Measurements from ENCODE around the gene CDC42BPA.

The CDC42BPA gene

DNA sequence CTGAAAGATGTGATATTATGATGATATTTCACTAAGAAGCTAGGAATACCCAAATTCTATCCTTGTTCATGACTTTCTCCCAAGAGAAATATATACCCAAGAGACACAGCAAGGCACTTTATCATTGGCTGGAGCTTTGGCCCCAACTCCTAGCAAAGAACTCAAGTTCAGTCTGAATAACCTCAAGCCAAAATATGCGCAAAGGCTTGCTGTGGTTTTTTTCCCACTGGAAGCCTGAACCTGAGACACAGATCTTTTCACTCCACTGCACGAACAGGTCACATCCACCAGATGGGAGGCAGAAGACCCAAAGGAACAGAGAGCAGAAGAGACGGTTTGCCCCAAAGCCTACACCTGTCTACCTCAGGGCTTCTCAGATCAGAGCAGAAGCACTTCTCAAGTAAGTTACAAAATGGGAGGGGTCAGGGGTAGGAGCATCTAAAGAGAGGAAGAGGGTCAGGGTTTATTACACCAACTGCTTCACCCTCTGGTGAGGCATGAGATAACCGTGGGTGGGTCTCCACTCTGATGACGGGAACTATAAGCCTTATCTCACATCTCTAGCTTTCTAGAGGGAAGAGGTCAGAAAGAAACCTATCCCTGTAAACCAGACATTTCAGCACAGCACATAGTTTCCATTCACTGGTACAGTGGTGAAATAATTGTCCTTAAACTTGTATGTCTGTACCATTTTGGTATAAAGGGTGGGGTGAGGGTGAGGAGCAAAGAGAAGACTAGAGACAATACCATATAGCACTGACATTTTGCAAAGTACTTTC lies 17.1 kb upstream of the CDC42BPA start:
- no peak for DNase-seq (ENCODE audit: low read depth)

DNA sequence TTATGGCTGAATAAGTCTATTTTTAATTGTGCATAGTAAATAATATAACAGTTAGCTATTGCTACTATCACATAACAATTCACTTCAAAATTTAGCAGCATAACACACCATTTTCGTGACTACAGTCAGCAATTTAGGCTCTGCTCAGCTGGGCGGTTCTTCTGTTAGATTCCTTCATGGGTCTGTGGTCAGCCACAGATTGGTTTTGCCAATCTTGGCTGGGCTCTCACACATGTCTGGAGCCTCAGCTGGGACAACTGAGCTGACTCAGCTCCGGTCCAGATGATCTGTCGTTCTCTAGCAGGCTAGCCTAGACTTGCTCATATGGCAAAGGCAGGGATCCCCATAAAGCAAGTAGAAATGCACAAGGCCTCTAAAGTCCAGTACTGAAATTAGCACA lies 15.1 kb upstream of the CDC42BPA start:
- no peak for DNase-seq (ENCODE audit: low read depth)

DNA sequence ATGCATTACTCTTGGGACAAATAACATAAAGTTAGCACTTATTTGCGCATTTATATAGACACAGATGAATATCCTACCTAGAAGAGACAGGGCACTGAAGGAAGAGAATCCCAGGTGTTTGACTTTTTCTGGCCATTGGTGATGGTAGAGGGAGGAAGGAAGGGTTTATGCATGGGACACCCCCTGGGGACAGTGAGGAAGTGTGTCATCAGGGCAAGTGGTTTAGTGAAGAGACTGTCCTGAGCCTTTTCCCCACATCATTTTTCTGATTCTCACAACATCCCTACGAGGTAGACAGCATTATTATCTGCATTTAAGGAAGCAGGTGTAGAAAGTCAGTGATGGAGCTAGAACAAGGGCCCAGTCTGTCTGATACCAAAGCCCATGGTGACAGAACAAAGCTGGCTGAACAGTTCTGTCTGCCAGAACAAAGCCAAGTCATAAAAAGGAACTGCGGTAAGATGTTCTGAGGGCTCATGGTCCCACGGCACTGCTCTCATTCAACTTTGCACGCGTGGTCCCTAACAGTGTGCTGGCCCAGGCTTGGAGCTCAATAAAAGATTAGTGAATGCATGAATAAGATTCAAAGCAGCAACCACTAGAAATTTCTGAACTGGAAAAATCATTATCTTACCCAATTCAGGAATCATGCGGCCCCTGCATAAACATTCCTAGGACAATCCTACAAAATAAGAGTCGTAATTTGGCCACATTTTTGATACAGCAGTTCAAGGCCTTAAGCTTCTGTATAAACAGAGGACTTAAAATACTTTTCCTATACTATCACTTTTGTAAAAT lies 12.2 kb upstream of the CDC42BPA start:
- DNase-seq (ENCODE audit: low read depth), result no peak

DNA sequence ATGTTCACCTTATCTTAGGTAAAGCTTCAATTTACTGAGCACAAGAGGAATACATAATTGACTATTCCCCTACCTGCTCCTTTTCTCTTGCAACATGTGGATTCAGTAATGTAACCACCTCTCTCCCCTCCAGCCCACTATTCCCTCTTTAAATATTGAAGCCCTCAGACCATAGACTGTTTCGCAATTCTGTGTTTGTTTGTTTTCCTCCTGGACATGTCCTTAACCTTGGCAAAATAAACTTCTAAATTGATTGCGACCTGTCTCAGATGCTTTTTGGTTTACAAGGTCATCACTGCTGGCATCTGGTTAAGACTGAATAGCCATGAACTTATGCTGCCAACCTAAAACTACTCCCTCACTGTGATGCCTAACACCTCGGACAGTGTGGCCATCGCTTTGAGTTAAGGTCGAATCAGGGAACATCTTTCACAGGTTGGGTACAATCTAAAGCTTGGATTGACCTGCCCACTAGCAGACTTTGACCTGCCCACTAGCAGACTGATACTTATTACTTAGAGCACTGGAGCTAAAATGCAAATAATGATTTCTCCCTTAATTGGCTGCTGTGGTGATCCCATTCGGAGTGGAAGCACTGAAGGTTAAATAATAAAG lies 10.2 kb upstream of the CDC42BPA start:
- no peak for DNase-seq (ENCODE audit: low read depth)

DNA sequence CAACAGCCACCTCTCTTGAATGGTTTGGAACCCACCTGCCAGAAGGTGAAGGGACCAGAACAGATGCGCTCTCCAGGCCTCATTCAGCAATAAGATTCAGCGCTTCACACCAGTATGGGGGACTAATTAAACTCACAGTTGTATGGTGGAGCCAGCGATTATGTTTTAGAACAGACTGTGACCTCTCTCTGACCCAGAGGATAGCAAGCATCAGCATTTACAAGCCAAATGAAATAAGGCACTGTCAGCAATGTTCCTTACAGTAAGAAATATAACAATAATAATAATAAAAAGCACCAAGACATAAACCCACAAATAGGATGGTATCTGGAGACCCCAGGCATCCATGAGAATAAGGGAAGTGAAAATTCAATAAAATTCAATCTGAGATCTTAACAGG lies 6.9 kb upstream of the CDC42BPA start:
- no peak for DNase-seq (ENCODE audit: low read depth)

DNA sequence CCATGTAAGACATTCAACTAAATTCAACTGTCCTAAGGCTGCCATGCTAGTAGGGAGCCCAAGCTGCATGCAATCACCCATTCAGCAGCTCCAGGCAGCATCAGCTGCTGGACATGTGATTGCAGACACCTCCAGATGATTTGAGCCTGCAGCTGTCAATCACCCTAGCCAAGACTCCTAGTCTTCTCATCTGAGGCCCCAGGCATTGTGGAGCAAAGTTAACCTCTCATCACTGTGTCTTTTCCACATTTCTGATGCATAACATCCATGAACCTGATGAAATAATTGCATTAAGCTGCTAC lies 5.6 kb upstream of the CDC42BPA start:
- no peak for DNase-seq (ENCODE audit: low read depth)

DNA sequence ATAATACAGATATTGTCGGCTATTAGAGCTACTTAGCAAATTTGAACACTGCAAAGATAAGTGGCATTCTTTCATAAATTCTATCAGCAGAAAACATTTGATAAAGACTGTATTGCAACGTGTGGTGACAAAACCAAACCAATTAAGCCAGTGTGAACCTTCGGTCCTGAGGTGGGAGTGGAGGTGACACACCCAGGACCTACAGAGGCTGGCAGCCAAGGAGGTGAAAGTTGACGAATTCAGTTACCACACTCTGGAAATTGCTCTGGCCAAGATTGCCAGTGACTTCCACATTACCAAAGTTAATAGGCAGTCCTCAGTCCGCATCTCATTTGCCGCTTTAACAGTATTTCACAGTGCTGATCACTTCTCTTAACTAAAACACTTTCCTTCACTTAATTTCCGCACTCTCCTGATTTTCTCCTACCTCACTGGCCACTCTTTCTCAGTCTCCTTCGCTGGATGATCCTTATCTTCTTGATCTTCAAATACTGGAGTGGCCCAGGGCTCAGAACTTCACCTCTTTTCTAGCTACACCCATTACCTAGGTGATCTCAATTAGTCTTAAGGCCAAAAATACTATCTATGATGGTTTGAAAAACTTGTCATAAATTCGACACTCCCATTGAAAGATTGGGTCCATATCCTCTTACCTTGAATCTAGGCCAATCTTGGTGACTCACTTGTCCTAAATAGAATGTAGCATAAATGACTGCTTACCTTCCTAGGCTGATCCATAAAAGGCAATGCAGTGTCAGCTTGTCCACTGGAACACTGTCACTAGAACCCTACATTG lies 5.1 kb upstream of the CDC42BPA start:
- DNase-seq (ENCODE audit: low read depth), result no peak

DNA sequence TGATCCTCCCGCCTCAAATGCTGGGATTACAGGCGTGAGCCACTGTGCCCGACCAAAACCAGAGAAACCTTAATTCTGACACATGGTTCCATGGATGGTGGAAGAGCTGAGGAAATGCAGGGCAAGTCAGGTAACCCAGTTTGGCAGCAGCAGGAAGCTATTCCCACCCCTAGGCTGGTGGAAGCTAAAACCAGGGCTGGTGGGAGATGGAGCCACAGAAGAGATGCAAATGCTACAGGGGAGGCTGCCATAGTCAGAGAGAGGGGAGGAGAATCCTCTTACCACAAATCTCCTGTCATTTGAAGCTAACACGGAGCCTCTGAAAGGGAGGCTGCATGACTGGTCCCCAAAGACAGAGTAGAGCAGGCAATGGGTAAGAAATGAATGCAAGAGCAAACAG lies 4.1 kb upstream of the CDC42BPA start:
- no peak for DNase-seq (ENCODE audit: low read depth)

DNA sequence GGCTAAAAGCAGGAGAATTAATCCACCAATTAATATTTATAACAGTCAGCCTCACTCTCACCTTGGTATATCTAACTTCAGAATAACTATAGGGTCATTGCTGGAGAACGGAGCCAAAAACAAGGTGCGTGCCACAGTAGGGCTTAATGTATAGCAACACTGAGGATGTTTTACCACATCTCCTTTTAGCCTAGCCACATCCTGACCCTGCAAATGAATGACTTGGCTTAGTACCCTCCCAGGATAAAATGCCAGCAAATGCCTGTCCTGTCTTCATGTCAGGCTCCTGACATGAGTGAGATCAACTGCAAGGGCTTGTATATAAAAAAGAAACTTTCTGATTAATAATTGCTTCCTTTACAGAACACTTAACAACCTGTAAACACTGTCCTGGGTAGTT lies 2.7 kb upstream of the CDC42BPA start:
- DNase-seq (ENCODE audit: low read depth), result no peak

DNA sequence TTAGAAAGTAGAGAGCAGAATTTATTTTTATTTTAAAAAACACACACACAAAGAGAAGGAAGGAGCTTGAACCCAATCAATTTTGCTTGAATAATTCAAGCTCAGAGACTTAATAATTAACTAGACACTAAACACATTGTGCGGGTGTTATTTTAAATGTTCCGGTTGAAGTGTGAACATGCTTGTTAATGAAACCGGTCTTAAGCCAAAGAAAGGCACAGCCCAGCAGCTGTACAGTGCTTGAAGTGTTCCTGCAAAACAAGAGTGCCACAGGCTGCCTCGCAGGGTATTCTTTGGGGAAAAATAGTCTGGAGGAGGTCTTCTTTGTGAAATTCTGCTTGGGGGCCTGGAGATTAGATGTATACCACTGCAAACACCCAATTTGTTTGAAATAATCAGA lies 2.2 kb upstream of the CDC42BPA start:
- no peak for DNase-seq (ENCODE audit: low read depth)

DNA sequence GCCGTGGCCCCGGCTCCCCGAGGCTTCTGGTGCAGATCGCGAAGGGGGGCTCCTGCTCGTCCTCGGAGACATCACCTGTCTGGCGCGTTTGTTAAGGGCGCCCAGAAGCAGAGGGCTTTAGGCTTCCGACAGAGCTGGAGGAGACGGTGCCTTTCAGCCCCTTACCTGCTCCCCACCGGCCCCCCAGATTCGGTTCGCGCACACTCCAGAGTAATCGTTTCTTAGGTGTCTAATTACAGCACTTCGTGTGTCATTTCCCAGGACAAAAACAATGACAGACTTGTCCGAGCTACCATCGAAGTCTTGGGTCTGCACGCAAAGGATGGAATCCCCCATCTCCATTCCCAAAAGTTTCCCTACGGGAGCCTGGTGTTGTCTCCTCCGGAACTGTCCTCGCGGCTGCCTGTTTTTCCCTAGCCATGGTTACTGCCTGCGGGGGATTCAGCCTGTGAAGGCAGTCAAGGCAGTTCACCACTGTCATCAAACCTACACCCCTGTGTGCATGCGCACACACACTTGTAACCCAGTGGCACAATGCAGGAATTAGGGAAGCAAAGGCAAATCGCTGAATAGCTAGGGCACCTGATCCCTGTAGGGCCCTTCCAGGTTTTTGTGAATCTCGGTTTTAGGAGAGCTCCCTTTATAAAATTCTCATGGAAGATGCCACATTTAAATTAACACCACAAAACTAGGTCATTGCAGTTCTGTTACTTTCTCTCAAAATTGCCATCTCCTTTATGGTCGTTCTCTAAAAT lies 738 bp upstream of the CDC42BPA start:
- DNase-seq (ENCODE audit: low read depth), result no peak

DNA sequence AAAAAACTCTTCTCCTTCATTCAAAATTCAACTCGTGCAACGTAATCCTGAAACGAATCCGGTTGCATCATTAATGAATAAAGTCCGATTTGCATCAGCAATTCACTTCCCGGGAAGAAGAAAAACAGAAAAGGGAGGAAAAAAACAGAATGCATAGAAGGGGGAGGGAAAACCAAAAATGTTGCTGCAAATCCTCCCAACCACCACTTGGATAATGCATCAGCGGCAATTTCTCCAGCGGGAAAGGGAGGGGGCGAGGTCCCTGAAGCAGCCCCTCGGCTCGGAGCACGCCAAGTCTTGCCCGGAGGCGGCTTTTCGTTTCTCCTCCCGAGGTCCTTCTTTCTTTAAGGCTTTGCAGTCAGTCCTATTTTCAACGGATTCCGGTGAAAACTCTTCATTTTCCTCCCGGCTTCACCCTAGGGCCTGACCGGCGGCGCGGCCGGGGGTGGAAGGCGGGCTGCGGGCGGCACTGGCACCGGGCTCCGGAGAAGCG lies 723 bp downstream of the CDC42BPA start:
- DNase-seq (ENCODE audit: low read depth), result no peak

DNA sequence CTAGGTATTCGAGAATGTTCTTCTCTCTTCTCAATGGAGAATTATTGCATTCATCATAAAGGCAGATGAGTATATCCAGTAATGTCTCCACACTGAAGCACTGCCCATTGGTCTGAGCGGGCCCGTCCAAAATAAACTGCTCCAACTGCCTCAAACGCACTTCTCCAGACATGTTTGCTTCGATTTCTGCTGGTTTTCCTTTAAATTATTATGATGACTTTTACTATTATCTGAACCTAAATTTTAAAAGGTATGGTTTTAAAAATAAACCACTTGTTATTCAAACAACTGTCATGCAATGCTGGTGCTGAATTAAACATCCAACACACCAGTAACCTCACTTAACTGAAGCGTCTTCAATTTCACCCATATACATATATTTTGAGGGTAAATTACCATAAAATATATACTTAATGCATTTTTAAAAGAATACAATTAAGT lies 1.3 kb downstream of the CDC42BPA start:
- DNase-seq (ENCODE audit: low read depth), result no peak

DNA sequence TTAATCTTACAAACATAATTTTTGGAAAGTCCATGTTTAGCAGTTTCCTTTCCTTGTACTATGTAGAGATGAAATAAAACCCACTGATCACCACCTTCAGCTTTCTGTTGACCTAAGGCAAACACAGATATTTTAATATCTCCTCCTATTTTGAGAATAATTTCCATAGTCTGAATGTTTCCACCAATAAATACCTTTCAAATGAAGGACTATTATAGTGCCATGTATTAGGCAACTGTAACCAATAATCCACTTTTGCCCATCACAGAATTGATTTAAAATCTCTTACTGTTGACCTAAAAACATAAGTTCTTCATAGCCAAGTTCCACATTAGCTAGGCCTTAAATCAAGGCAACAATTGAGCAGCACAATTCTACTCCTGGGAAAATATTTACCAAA lies 1.8 kb downstream of the CDC42BPA start:
- DNase-seq (ENCODE audit: low read depth), result no peak

DNA sequence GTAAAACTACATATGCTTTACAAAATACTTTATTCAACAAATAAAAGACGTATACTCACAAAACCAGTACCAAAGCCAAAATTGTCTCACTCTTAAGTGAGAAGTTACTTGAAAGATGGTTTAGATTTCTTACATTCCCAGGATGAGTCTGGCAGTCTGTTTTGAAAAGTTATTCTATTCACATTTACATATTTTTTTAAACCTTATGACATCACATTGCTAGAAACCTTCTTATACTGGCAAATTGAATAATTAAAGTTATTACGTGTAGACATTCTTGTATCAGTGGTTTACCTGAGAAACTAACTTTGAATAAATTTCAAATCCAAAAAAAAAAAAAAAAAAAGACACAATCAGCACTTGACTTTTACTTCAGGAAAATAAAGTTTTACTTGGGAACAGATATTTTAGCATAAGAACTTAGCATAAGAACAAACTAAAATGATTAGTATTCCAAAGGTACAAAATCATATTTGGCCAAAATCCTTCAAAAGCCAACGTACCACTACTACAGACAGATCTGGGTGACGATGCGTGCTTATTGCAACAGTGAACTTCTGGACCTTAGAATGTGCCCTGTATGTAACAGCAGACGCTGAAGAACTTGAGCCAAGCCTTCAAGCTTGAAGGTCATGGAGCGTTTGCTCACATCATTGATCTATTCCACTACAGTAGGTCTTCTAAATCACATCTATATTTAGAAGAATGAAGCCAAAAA lies 2.5 kb downstream of the CDC42BPA start:
- DNase-seq (ENCODE audit: low read depth), result no peak

DNA sequence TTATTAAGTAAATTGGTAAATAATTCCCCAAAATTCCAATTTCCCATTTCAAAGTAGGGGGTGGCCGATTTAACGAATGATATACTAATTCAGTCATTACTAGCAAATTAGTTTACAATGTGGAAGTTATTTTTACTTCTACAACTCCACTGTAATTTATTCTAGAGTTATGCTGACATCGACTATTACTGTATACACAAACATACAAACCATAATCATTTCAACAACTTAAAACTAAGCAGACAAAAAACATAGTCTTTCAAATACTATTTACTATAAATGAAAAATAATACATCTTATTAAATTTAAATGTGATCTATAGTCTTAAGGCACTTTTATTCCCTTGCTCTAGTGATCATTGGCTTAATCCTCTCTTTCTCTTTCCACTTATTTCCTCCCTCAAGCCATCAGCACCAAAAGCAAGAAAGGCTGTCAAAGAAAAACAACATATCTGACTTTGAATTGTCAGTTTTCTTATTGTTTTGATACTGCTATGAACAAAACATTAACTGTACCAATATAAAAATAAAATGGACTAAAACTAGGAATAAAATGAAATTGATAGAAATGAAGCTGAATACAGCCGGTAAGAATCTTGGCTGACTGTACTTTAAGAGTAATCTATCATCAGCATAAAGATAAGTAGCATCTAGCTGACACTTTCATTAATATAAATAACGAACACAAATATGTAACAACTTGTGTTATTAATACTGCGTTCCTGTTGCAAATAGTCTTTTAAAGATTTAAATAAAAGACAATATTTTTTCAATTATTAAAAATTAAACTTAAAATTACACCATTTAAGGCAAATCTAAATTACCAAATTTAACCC lies 4.1 kb downstream of the CDC42BPA start:
- no peak for DNase-seq (ENCODE audit: low read depth)

DNA sequence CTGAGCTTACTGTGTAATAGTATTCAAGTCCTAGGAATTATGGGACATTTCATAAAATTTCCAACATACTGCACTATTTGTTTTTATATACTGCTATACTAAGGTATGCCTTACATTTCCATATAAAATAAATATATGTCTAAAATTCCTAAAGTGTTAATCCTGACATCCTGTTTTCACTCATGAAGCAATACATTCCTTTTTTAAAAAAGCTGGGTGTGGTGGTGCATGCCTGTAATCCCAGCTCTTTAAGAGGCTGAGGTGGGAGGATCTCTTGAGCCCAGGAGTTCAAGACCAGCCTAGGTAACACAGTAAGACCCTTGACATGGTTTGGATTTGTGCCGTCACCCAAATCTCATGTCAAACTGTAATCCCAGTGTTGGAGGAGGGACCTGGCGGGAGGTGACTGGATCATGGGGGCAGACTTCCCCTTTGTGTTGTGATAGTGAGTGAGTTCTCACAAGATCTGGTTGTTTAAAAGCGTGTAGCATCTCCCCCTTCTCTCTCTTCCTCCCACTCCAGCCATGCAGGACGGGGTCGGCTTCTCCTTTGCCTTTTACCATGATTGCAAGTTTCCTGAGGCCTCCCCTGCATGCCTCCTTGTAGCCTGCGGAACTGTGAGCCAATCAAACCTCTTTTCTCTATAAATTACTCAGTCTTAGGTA lies 5.8 kb downstream of the CDC42BPA start:
- DNase-seq (ENCODE audit: low read depth), result no peak

DNA sequence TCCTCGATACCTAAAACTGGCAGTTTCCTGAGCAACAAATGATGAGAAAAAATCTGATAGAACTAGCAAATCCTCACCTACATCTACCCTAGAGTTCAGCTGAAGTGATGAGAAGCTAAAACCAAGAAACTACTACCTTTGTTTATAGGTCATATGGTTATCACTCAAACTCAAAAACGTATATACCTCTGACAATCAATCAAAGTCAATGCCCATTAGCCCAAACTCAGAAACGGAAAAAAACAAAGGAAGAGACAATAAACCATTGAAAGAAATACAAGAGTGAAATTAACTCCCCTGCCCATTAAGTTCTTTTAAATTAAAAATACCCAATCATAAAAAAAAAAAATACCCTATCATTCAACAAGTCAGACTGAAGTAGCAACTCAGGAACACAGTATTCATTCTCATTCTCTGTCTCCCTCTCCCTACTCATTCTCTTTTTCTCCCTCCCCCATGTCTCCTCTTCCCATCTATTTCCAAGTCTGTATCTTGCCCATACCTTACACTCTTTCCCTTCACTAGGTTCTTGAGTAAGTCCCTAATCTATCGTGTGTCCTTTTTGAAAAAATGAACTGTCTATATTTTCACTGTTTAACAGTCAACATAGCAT lies 6.8 kb downstream of the CDC42BPA start:
- no peak for DNase-seq (ENCODE audit: low read depth)
